HG03095 (cell line): ENCODE results near the gene MIS12.

Experiments used
- ATAC-seq: cut with Tn5 transposase; IDR thresholded peaks from one replicate; pipeline ENCODE4 v1.9.1; 2021; ENCODE audit warnings: moderate library complexity; ENCODE audit not compliant: unreplicated experiment

MIS12 gene

GRCh38 chr17:5532581-5532980 is 46.2 kb downstream of the MIS12 start:
- ATAC-seq: no peak

DNA sequence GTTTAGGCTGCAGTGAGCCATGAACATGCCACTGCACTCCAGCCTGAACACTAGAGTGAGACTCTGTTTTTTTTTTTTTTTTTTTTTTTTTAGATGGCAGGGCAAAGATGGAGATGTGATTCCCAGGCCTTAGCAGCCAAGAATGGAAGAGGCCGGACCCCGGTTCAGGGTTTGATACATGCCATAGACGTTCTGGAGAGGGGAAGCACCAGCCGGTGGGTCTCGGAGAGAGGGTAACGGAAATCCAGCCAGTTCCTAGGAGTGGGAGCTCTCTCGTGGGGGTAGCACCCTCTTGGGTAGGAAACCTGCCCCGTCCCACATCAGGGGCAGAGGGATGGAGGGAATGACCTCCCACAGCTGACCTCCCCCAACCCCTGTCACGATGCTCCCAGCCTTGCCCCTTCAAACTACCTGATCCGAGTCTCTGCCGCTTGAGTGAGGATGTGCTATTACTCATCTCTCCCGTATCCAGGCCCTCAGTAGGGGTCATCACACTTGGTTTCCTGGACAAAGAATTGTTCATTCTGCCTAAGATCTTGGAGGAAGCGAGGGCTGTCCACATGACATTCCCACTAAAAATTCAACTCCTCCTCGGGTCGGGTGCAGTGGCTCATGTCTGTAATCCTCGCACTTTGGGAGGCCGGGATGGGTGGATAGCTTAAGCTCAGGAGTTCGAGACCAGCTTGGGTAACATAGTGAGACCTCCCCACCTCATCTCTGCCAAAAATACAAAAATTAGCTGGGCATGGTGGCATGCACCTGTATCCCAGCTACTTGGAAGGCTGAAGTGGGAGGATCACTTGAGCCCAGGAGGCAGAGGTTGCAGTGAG is 47.3 kb downstream of the MIS12 start:
- no peak for ATAC-seq

DNA sequence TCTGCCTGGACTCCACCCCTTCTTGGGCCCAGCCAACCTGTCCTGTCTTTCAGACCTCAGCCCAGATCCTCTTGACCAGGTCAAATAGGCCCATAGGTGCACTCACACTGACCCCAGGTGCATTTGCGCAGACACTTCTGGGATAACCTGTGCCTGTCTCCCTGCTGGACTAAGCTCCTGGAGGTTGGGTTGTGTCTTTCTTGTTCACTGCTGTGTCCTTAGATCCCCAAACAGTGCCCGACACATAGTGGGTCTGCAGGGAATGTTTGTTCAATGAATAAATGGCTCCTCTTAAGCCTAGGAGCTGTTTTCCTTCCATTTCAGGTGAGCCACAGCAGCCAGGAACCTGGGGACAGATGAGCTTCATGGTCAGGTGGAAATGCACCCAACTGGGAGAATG is 49.1 kb downstream of the MIS12 start:
- ATAC-seq: no peak

DNA sequence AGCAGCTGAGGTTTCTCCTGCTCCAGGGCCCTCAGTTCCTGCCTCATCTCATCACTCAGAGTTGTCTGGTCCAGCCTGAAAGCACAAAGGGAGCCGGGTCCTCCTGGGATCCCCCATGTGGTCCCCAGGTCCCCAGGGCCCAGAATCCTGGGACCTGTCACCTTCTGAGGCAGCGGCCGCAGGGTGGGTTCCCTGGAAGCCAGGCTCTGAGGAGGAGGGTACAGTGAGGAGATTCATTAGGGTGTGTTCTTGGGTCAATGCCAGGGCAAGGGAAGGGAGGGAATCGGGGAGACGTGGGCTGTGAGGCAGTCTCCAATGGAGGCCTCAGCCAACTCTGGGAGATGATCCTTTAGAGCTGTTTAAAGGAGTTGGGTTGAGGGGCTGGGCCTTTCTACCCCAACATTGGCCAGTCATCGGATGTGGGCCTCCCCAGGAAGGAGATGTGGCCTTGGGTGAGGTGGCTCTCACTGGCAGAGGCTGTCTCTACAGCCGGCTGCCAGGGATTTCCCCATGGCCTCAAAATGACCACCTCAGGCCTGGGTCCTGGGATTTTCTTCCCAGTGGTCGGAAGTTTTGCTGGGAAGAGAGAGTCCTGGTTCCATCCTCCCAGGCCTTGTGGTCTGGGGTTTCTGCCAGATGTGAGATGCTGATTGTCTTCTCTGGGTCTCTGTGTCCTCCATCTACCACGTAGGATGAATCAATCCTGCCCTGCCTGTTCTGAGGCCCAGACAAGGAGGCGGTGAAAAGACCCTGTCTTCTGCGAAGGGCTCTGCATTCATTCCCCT is 50.7 kb downstream of the MIS12 start:
- ATAC-seq: no peak

- no peak for ATAC-seq
Observed at GRCh38 chr17:5539286-5539685, 52.9 kb downstream of the MIS12 start.

DNA sequence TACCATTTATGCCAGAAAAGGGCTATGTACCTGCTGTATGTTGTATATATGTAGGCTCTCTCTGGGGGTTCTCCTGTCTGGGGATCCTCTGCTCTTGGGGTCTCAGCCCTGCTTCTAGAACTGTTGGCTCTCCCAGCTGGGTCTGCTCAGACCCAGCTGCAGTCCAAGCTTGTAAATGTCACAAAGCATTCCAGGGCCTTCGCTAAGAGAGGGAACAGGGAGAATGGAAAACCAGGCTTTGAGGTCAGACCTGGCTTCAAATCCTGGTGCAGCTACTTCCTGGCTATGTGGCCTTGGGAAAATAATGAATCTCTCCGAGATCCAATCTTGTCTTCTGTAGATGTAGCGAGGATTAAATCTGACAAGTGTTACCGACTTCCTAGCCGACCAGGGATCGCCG is 54.0 kb downstream of the MIS12 start:
- ATAC-seq: no peak
